BJ (cell line): ENCODE measurements around the gene HNRNPA1. TPM values are rescaled to one million over a fixed set of nuclear protein-coding genes. Genes with fewer than 3 reads are reported as not detected.
A peak's percentile ranks its signal among the peaks of the same experiment; 100 is the strongest.
"Not testable (repeated sequence)": the region's sequence is repeated elsewhere in the genome, so short reads cannot be mapped to it uniquely, and the experiment has no call there.

Source experiments
- CTCF ChIA-PET: fragments of 350-600 bp; formaldehyde crosslinking; extraction: SDS; loops from one replicate; lab custom pipeline; 2021; ENCODE audit warnings: antibody characterized with exemption, inconsistent platforms; lab: Yijun Ruan, JAX
- POLR2A ChIA-PET: fragments of 300-600 bp; sonication (Branson Sonifier 250); formaldehyde crosslinking; extraction: SDS; loops from one replicate; lab custom pipeline; 2021; ENCODE audit warnings: antibody characterized with exemption; lab: Charles Lee
- DNase-seq: peaks from one replicate; pipeline ENCODE4 v3.0.0-alpha.2; 2011; ENCODE audit warnings: low read depth
- H3K27me3 ChIP-seq: 2 replicates; pipeline ENCODE4 v1.6.0; 2011; ENCODE audit warnings: low read length; ENCODE audit not compliant: control insufficient read depth, insufficient read depth
- H3K36me3 ChIP-seq: 2 replicates; pipeline ENCODE4 v1.5.1; 2011; ENCODE audit warnings: low read length; ENCODE audit not compliant: control insufficient read depth, insufficient read depth
- H3K4me3 ChIP-seq: 2 replicates; pipeline ENCODE4 v1.5.1; 2011; ENCODE audit warnings: low read depth, mild to moderate bottlenecking, control low read depth, low read length
- CTCF ChIP-seq: IDR thresholded peaks from 2 replicates; pipeline ENCODE4 v1.5.1; 2011; ENCODE audit warnings: low read depth, mild to moderate bottlenecking, control low read depth, inconsistent platforms, low read length, moderate library complexity; ENCODE audit not compliant: insufficient read depth
- polyA plus RNA-seq: library from polyadenylated mRNA; depleted of rRNA; stranded (reverse); fragments of >200 nt; gene quantifications from 2 replicates; pipeline ENCODE4 v1.2.3, GENCODE V29; 2011

Gene HNRNPA1
- polyA plus RNA-seq, 1 experiment = 466 TPM

- Histone ChIP-seq H3K36me3 (no peaks in the 10 kb centered on the region), H3K4me3 (no peak overlapping the region), H3K27me3 (peaks cover 4% of the 10 kb centered on the region)
- POLR2A ChIA-PET = interaction anchor here (0.6 kb wide), 1 partner anchor 1667 kb away, joined by 4 read pairs; the partner anchor contains the start of gene RAB5B
- no peak for DNase-seq
- no peak for TF ChIP-seq CTCF
- CTCF ChIA-PET = interaction anchor here (0.5 to 1.8 kb wide), 7 partner anchors 12 to 531 kb away, joined by 3 to 13 read pairs (median 5); partner anchors contain the start of gene COPZ1
These were observed 26.6 kb downstream of the HNRNPA1 start for GRCh38 chr12:54306925-54307741.

GRCh38 chr12:54311051-54311450 lies 30.5 kb downstream of the HNRNPA1 start:
- ChIA-PET CTCF (interaction anchor here (1.0 kb wide), 1 partner anchor 16 kb away, joined by 3 read pairs; no protein-coding TSS in a partner anchor), POLR2A (no interaction called here)
- no peak for TF ChIP-seq CTCF

GRCh38 chr12:54312309-54312708 lies 31.8 kb downstream of the HNRNPA1 start:
- POLR2A ChIA-PET = not testable (repeated sequence)
- CTCF ChIA-PET = interaction anchor here (0.9 to 1.4 kb wide), 3 partner anchors 11 to 18 kb away, joined by 3 to 5 read pairs (median 3); partner anchors contain the start of gene COPZ1

More at GRCh38 chr12:54311051-54311450, 30.5 kb downstream of the HNRNPA1 start:
- Histone ChIP-seq H3K4me3 (no peak overlapping the region), H3K36me3 (no peaks in the 10 kb centered on the region), H3K27me3 (no peaks in the 10 kb centered on the region; the same call in none of the 2 replicates)
- DNase-seq = no peak

GRCh38 chr12:54321363-54321762 lies 40.8 kb downstream of the HNRNPA1 start:
- DNase-seq = no peak
- Histone ChIP-seq H3K36me3 (no peaks in the 10 kb centered on the region), H3K27me3 (no peaks in the 10 kb centered on the region), H3K4me3 (no peak overlapping the region)
- no peak for TF ChIP-seq CTCF
- CTCF ChIA-PET = interaction anchor here (0.6 to 4.4 kb wide), 8 partner anchors 8 to 130 kb away, joined by 3 to 35 read pairs (median 3); no protein-coding TSS in a partner anchor
- POLR2A ChIA-PET = no interaction called here

More at GRCh38 chr12:54312309-54312708, 31.8 kb downstream of the HNRNPA1 start:
- DNase-seq, H3K4me3 ChIP-seq, H3K36me3 ChIP-seq, H3K27me3 ChIP-seq: not testable (repeated sequence)

- ChIA-PET POLR2A (interaction anchor here (0.5 to 0.9 kb wide), 11 partner anchors 10 to 1744 kb away, joined by 3 to 10 read pairs (median 6); partner anchors contain the start of genes HNRNPA1 and NFE2), CTCF (interaction anchor here (0.6 to 4.4 kb wide), 36 partner anchors 9 to 325 kb away, joined by 3 to 35 read pairs (median 4); partner anchors contain the start of genes HOXC5, HOXC9 and NFE2)
- DNase-seq = peak; percentile 100
- no peaks in the 10 kb centered on the region for H3K27me3 ChIP-seq
- peak within 1 kb of the TSS; percentile 65 for H3K4me3 ChIP-seq
- H3K36me3 ChIP-seq = no peaks in the 10 kb centered on the region; the same call in 1 of the 2 replicates
- TF ChIP-seq CTCF = peak; percentile 82
These were observed 44.3 kb downstream of the HNRNPA1 start, which contains the start of gene COPZ1 for GRCh38 chr12:54324617-54325441. Gene COPZ1 (plus strand): TSS chr12:54325131. CDS start chr12:54325164, 33 bp downstream.

GRCh38 chr12:54325442-54326109 lies 45.0 kb downstream of the HNRNPA1 start:
- not testable (repeated sequence) for DNase-seq, H3K27me3 ChIP-seq
- POLR2A ChIA-PET = interaction anchor here (0.5 to 0.9 kb wide), 9 partner anchors 9 to 347 kb away, joined by 3 to 10 read pairs (median 7); partner anchors contain the start of gene NFE2

More at GRCh38 chr12:54325442-54326109, 45.0 kb downstream of the HNRNPA1 start:
- H3K4me3 ChIP-seq = peak overlapping the region; percentile 65
- H3K36me3 ChIP-seq = not testable (repeated sequence)
- CTCF ChIA-PET = interaction anchor here (0.6 to 4.4 kb wide), 32 partner anchors 8 to 325 kb away, joined by 3 to 35 read pairs (median 4); partner anchors contain the start of genes HOXC5, HOXC9 and NFE2
